ENCODE measurements around the gene FARP2.

- TF ChIP-seq CTCF (IDR thresholded peaks at IDR 0.05) = no peak
- no peak for TF ChIP-seq POLR2A (IDR thresholded peaks at IDR 0.05)
Observed at GRCh38 chr2:241412144-241412543, 56.1 kb downstream of the FARP2 start.
